IMR-90 (cell line): ENCODE results near the gene TMEM61. TPM values are rescaled to one million over a fixed set of nuclear protein-coding genes. Genes with fewer than 3 reads are reported as not detected.

Experiments used
- ATAC-seq: fragments of 200-7000 bp; cut with Tn5 transposase; 2 replicates; pipeline ENCODE4 v1.9.1; 2020; ENCODE audit warnings: low read depth, mild to moderate bottlenecking, moderate library complexity
- BruUV-seq: library from RNA; stranded (reverse); fragments of 400-500 nt; replicated peaks from 2 replicates; lab custom pipeline; 2021; lab: Mats Ljungman, UMichigan
- CTCF ChIA-PET: fragments of 300-600 bp; formaldehyde crosslinking; extraction: SDS; loops from one replicate; lab custom pipeline; 2021; ENCODE audit warnings: antibody characterized with exemption; lab: Yijun Ruan, JAX
- POLR2A ChIA-PET: fragments of 300-600 bp; sonication (Branson Sonifier 250); formaldehyde crosslinking; loops from one replicate; lab custom pipeline; 2022; ENCODE audit warnings: antibody characterized with exemption; ENCODE audit not compliant: unreplicated experiment; lab: Charles Lee
- DNase-seq: peaks from one replicate; pipeline ENCODE4 v3.0.0; 2013
- H2AFZ ChIP-seq: replicated peaks from 2 replicates; pipeline ENCODE3; 2013; ENCODE audit warnings: low read length, mild to moderate bottlenecking; ENCODE audit not compliant: poor library complexity
- H2AK5ac ChIP-seq: 2 replicates; pipeline ENCODE4 v1.6.1; 2013; ENCODE audit warnings: low read depth, low read length, inconsistent platforms
- H2AK9ac ChIP-seq: replicated peaks from 2 replicates; pipeline ENCODE3; 2013; ENCODE audit warnings: mild to moderate bottlenecking, low read depth, low read length, moderate library complexity; ENCODE audit not compliant: poor library complexity
- H2BK120ac ChIP-seq: 2 replicates; pipeline ENCODE4 v1.6.1; 2013; ENCODE audit warnings: low read depth, low read length, inconsistent platforms
- H2BK15ac ChIP-seq: 3 replicates; pipeline ENCODE4 v1.6.1; 2013; ENCODE audit warnings: low read depth, low read length, inconsistent platforms
- H2BK20ac ChIP-seq: 2 replicates; pipeline ENCODE4 v1.6.1; 2013; ENCODE audit warnings: low read depth, mild to moderate bottlenecking, inconsistent platforms, low read length, moderate library complexity
- H2BK5ac ChIP-seq: 2 replicates; pipeline ENCODE4 v1.6.1; 2013; ENCODE audit warnings: mild to moderate bottlenecking, low read depth, low read length, inconsistent platforms; ENCODE audit not compliant: poor library complexity, severe bottlenecking
- H3K14ac ChIP-seq: replicated peaks from 2 replicates; pipeline ENCODE4 v1.6.1; 2013; ENCODE audit warnings: low read depth, low read length, inconsistent platforms
- H3K18ac ChIP-seq: 2 replicates; pipeline ENCODE4 v1.6.1; 2013; ENCODE audit warnings: low read depth, low read length, control low read depth
- H3K23ac ChIP-seq: 2 replicates; pipeline ENCODE4 v1.6.1; 2013; ENCODE audit warnings: low read depth, low read length, inconsistent platforms
- H3K27ac ChIP-seq: 2 replicates; pipeline ENCODE4 v1.5.1; 2013; ENCODE audit warnings: mild to moderate bottlenecking, control low read depth, low read length; ENCODE audit not compliant: insufficient read depth
- H3K27me3 ChIP-seq: 2 replicates; pipeline ENCODE4 v1.6.1; 2013; ENCODE audit warnings: low read length; ENCODE audit not compliant: control insufficient read depth, insufficient read depth
- H3K36me3 ChIP-seq: 2 replicates; pipeline ENCODE4 v1.6.1; 2013; ENCODE audit warnings: low read length, mixed read lengths; ENCODE audit not compliant: control insufficient read depth, insufficient read depth
- H3K4ac ChIP-seq: 2 replicates; pipeline ENCODE4 v1.6.1; 2013; ENCODE audit warnings: low read depth, low read length, inconsistent platforms
- H3K4me1 ChIP-seq: 2 replicates; pipeline ENCODE4 v1.6.1; 2013; ENCODE audit warnings: low read length, mixed read lengths; ENCODE audit not compliant: control insufficient read depth, insufficient read depth
- H3K4me2 ChIP-seq: 2 replicates; pipeline ENCODE4 v1.6.1; 2013; ENCODE audit warnings: low read depth, mild to moderate bottlenecking, control low read depth, low read length, moderate library complexity
- H3K4me3 ChIP-seq: 2 replicates; pipeline ENCODE4 v1.5.1; 2013; ENCODE audit warnings: low read depth, mild to moderate bottlenecking, control low read depth, low read length, moderate library complexity; ENCODE audit not compliant: insufficient read depth
- H3K56ac ChIP-seq: 2 replicates; pipeline ENCODE4 v1.6.1; 2013; ENCODE audit warnings: low read length, inconsistent platforms; ENCODE audit not compliant: insufficient read depth; ENCODE audit errors: extremely low read depth
- H3K79me1 ChIP-seq, 2 experiments: 2 replicates each; pipeline ENCODE4 v1.6.1; 2013; ENCODE audit warnings: low read length in 2 of 2, inconsistent platforms in 1 of 2, low read depth in 1 of 2
- H3K9ac ChIP-seq: 2 replicates; pipeline ENCODE4 v1.6.1; 2013; ENCODE audit warnings: low read depth, low read length, control low read depth
- H3K9me1 ChIP-seq: 2 replicates; pipeline ENCODE4 v1.6.1; 2013; ENCODE audit warnings: low read length, inconsistent platforms; ENCODE audit not compliant: insufficient read depth
- H3K9me3 ChIP-seq: 2 replicates; pipeline ENCODE4 v1.6.1; 2013; ENCODE audit warnings: low read length; ENCODE audit not compliant: control insufficient read depth, insufficient read depth
- H4K20me1 ChIP-seq: 2 replicates; pipeline ENCODE4 v1.6.1; 2013; ENCODE audit warnings: low read length, inconsistent platforms; ENCODE audit not compliant: insufficient read depth
- H4K5ac ChIP-seq: 2 replicates; pipeline ENCODE4 v1.6.1; 2013; ENCODE audit warnings: mild to moderate bottlenecking, low read depth, low read length, control low read depth
- H4K8ac ChIP-seq, 2 experiments: 2 replicates each; pipeline ENCODE4 v1.6.1; 2013; ENCODE audit warnings: low read depth in 2 of 2, low read length in 2 of 2, control low read depth in 1 of 2, inconsistent platforms in 1 of 2
- H4K91ac ChIP-seq: 2 replicates; pipeline ENCODE4 v1.6.1; 2013; ENCODE audit warnings: low read depth, low read length, inconsistent platforms; ENCODE audit not compliant: insufficient read depth
- BHLHE40 ChIP-seq: fragments of 150-350 bp; IDR thresholded peaks from 2 replicates; pipeline ENCODE4 v1.6.1; 2016; ENCODE audit warnings: mild to moderate bottlenecking, low read depth, low read length
- CEBPB ChIP-seq: IDR thresholded peaks from 2 replicates; pipeline ENCODE4 v1.6.1; 2012; ENCODE audit warnings: low read depth, low read length, improper control_type of control experiment
- CHD1 ChIP-seq: IDR thresholded peaks from 2 replicates; pipeline ENCODE4 v1.6.1; 2012; ENCODE audit warnings: low read depth, low read length, improper control_type of control experiment
- MAFK ChIP-seq: IDR thresholded peaks from 2 replicates; pipeline ENCODE4 v1.6.1; 2012; ENCODE audit warnings: low read depth, low read length, improper control_type of control experiment
- MXI1 ChIP-seq: IDR thresholded peaks from 2 replicates; pipeline ENCODE4 v1.6.1; 2012; ENCODE audit warnings: low read depth, mild to moderate bottlenecking, low read length, moderate library complexity, borderline replicate concordance
- NFE2L2 ChIP-seq: fragments of 150-350 bp; IDR thresholded peaks from 2 replicates; pipeline ENCODE4 v1.6.1; 2016; ENCODE audit warnings: low read depth, mild to moderate bottlenecking, low read length
- RCOR1 ChIP-seq: IDR thresholded peaks from 2 replicates; pipeline ENCODE4 v1.6.1; 2012; ENCODE audit warnings: mild to moderate bottlenecking, low read length, improper control_type of control experiment; ENCODE audit not compliant: insufficient replicate concordance
- WGBS, 2 experiments: methylation state at CpG; one replicate each; pipeline versions ENCODE4 v1.1.5 to v1.1.7; 2013; ENCODE audit warnings: missing lambda C conversion rate in 2 of 2; ENCODE audit not compliant: insufficient read length in 1 of 2; ENCODE audit errors: extremely low coverage in 2 of 2; 5-methylcytosine and 5-hydroxymethylcytosine counted together
- dilution Hi-C: fragments of 300-500 bp; cut with HindIII; formaldehyde crosslinking; loops from one replicate; pipeline ENCODE4 v1.14.3; 2018; ENCODE audit warnings: low sequenced_read_pairs; ENCODE audit not compliant: unreplicated experiment
- in situ Hi-C: fragments of 300-500 bp; cut with MboI; formaldehyde crosslinking; loops from 3 replicates; pipeline ENCODE4 v1.14.3; 2019; ENCODE audit warnings: low sequenced_read_pairs, inconsistent platforms, mixed read lengths
- intact Hi-C: fragments of 100-400 bp; cut with micrococcal nuclease; formaldehyde crosslinking; loops from 2 replicates; pipeline ENCODE4 v1.10.0; 2022
- polyA plus RNA-seq, 3 experiments: library from polyadenylated mRNA; depleted of rRNA; stranded (reverse); fragments of >200 nt; gene quantifications; 2 replicates each; pipeline ENCODE4 v1.2.3, GENCODE V29; 2012; ENCODE audit warnings: low replicate concordance in 1 of 3
- total RNA-seq: library from RNA; depleted of rRNA; stranded (reverse); fragments of >200 nt; gene quantifications from 2 replicates; pipeline ENCODE4 v1.2.3, GENCODE V29; 2012

TMEM61 gene
- total and polyA plus RNA-seq, 2 of the 4 experiments (the other 2 are of a cell fraction), result not detected

GRCh38 chr1:54994355-54994990 is 14.0 kb downstream of the TMEM61 start:
- no peak overlapping the region for H2AK9ac ChIP-seq

More at GRCh38 chr1:54994355-54994990, 14.0 kb downstream of the TMEM61 start:
- intact Hi-C loops, result no loop called here
- no peak overlapping the region for H3K56ac ChIP-seq
- DNase-seq, result no peak
- H3K9me1 ChIP-seq, result no peaks in the 10 kb centered on the region
- no peak overlapping the region for H3K23ac ChIP-seq
- no peak overlapping the region for H2BK20ac ChIP-seq
- H4K20me1 ChIP-seq, result peaks cover 7% of the 10 kb centered on the region; the same call in 1 of the 2 replicates
- no peak overlapping the region for H4K8ac ChIP-seq
- H3K27ac ChIP-seq, result no peak overlapping the region
- no peak overlapping the region for H3K14ac ChIP-seq
- H3K18ac ChIP-seq, result no peak overlapping the region
- no peak overlapping the region for H2BK15ac ChIP-seq
- dilution Hi-C loops, result no loop called here
- no peak overlapping the region for H2BK5ac ChIP-seq
- H2AFZ ChIP-seq, result no peak overlapping the region
- no peak overlapping the region for H3K4ac ChIP-seq
- POLR2A ChIA-PET, result no interaction called here
- no TSS peak for BruUV-seq
- H2AK5ac ChIP-seq, result peak overlapping the region; percentile 24; the same call in 1 of the 2 replicates
- CTCF ChIA-PET, result no interaction called here
- no peaks in the 10 kb centered on the region for H3K9me3 ChIP-seq
- in situ Hi-C loops, result no loop called here
- no peak for ATAC-seq
- no peak overlapping the region for H3K4me2 ChIP-seq
- H3K4me1 ChIP-seq, result no peaks in the 10 kb centered on the region
- TF ChIP-seq RCOR1, result no peak
- TF ChIP-seq MAFK, result no peak
- no peak for TF ChIP-seq CEBPB
- no peak for TF ChIP-seq NFE2L2
- TF ChIP-seq CHD1, result no peak
- TF ChIP-seq MXI1, result no peak
- TF ChIP-seq BHLHE40, result no peak
- no peaks in the 10 kb centered on the region for H3K79me1 ChIP-seq
- H3K36me3 ChIP-seq, result no peaks in the 10 kb centered on the region
- peaks cover 63% of the 10 kb centered on the region for H3K27me3 ChIP-seq
- H4K5ac ChIP-seq, result no peak overlapping the region
- H4K91ac ChIP-seq, result no peak overlapping the region
- 20% methylated on average over 1 of the region's 6 CpGs; no CpG with 5 or more reads in 1 of the 2 experiments for WGBS, 2 experiments
- no peak overlapping the region for H3K4me3 ChIP-seq
- H2BK120ac ChIP-seq, result no peak overlapping the region
- H3K9ac ChIP-seq, result no peak overlapping the region
